PC-3 (cell line): ENCODE data around the gene CORO2B.

Experiments
- EZH2 ChIP-seq: fragments of 300-600 bp; sonication (generic); IDR thresholded peaks from one replicate; pipeline ENCODE4 v1.6.1; 2017; ENCODE audit warnings: antibody characterized with exemption, mild to moderate bottlenecking, low read length; ENCODE audit not compliant: unreplicated experiment
- TF ChIP-seq, protein P1 (sequence below): fragments of 300-600 bp; sonication (generic); conservative IDR thresholded peaks from 2 replicates; pipeline ENCODE4 v1.5.1; 2017; ENCODE audit warnings: antibody characterized with exemption, low read depth, mild to moderate bottlenecking, low read length

DNA sequence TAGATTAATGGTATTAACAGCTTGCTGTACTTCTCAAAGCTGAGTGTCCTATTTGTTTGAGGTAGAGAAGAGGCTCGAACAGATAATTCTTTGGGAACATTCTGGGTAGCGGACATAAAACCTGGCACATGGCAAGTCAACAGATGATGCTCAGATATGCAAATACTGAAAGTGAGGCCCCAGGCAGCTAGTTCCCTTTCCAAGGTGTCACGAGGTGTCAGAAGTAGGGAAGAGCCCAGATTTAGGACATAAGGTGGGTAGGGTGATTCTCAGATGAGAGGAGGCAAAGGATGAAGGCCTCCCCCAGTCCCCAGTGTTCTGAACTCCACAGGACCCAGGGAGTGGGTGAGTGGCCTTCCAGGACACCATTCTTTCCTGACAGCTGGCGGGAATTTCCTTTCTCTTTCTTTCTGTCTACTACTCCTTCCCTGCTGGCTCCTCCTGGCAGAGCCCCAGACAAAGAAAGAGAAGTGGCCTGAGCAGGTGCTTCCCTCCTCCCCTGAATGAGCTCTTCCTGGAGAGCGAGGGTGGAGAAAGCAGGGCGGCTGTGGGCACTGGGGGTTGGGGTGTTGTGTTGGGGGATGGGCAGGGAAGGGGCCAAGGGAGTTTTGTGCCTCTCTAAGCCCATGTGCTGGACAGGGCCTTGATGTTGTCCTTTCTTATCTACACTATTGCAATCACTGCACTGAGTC, 87.5 kb downstream of the CORO2B start:
- TF ChIP-seq, protein P1, sequence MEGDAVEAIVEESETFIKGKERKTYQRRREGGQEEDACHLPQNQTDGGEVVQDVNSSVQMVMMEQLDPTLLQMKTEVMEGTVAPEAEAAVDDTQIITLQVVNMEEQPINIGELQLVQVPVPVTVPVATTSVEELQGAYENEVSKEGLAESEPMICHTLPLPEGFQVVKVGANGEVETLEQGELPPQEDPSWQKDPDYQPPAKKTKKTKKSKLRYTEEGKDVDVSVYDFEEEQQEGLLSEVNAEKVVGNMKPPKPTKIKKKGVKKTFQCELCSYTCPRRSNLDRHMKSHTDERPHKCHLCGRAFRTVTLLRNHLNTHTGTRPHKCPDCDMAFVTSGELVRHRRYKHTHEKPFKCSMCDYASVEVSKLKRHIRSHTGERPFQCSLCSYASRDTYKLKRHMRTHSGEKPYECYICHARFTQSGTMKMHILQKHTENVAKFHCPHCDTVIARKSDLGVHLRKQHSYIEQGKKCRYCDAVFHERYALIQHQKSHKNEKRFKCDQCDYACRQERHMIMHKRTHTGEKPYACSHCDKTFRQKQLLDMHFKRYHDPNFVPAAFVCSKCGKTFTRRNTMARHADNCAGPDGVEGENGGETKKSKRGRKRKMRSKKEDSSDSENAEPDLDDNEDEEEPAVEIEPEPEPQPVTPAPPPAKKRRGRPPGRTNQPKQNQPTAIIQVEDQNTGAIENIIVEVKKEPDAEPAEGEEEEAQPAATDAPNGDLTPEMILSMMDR: no peak
- TF ChIP-seq EZH2: no peak
